NCI-H2196 treated with DMSO at 0.1 percent for 48 hours (cell line): ENCODE data around the gene TTLL12.
A peak's percentile ranks its signal among the peaks of the same experiment; 100 is the strongest.

ENCODE experiments used
- DNase-seq: peaks from one replicate; lab custom pipeline; 2025; ENCODE audit not compliant: unreplicated experiment; lab: John Stamatoyannopoulos, UW

The TTLL12 gene

GRCh38 chr22:43186272-43187170 is at the start of gene TTLL12:
Gene TTLL12, minus strand, starts transcription at chr22:43187134. Its CDS starts 65 bp downstream, at chr22:43187069.
- DNase-seq, result peak; percentile 23

GRCh38 chr22:43235445-43236409 is 48.8 kb upstream of the TTLL12 start:
- no peak for DNase-seq

DNA sequence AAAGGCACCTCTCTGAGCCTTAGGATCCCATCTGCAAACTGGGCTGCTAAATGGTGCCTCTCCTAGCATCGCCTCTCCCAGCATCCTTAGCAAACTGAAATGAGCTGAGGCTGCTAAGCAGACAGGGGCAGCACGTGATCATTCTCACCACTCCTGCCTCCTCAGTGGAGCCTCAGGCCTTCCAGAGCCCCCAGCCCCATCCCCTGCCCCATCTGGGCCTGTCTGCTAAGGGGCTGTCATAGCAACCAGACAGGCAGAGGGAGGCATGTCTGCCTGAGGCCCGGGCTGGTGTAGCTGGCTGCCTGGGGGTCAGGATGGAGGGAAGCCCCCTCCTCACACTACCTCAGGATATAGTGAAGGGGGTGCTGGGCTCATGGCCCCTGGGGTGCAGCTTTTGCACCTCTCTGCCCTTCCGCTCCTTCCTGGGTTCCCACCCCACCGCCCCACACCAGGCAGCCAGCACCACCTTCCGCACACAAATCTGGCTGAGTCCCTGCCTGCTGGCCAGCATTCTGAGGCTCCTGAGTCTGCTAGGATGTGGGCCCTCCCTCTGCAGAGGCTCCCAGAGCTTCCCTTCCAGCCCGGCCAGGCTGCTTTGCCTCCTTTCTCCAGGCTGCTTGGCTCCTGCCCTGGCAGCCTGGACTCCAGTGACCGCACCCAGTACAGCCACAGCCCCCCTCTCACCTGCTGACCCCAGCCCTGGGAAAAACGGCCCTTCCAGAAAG is 47.5 kb upstream of the TTLL12 start:
- no peak for DNase-seq

DNA sequence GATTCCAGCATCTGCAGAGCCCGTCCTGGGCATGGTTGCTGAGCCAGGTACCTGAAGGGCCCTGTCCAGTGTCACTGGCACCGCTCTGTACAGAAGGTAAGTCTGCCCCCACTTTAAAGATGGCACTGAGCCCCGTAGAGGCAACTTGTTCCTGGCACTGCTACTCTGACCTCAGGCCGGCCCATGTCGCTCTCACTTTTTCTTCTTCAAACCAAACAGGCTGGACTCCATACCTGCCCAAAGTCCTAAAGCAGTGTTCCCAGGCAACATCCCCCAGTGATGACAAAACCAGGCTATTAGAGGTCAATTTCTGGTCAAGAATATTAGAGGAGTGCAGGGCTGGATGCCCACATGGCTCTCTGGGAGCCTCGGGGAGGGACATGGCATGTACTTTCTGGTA is 46.6 kb upstream of the TTLL12 start:
- no peak for DNase-seq

- DNase-seq, result no peak
Observed at GRCh38 chr22:43232445-43232844, 45.5 kb upstream of the TTLL12 start.

DNA sequence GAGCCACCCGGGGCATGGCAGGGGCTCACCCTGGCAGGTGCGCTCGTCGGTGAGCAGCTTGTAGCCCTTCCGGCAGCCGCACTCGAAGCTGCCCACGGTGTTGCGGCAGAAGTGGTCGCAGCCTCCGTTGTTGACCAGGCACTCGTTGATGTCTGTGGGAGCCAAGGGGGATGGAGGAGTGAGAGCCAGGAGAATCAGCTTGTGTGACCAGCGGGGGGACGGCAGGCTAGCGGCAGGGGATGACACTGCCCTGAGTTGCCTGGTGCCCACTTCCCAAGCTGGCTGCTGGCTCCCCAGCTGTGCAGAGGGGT is 44.7 kb upstream of the TTLL12 start:
- no peak for DNase-seq

- DNase-seq, result peak; percentile 51
Observed at GRCh38 chr22:43230971-43231723, 44.2 kb upstream of the TTLL12 start.

GRCh38 chr22:43230571-43230970 is 43.6 kb upstream of the TTLL12 start:
- no peak for DNase-seq

- no peak for DNase-seq
Observed at GRCh38 chr22:43228863-43229262, 41.9 kb upstream of the TTLL12 start.

GRCh38 chr22:43228330-43228729 is 41.4 kb upstream of the TTLL12 start:
- DNase-seq, result no peak

- no peak for DNase-seq
Observed at GRCh38 chr22:43227239-43227630, 40.3 kb upstream of the TTLL12 start.

DNA sequence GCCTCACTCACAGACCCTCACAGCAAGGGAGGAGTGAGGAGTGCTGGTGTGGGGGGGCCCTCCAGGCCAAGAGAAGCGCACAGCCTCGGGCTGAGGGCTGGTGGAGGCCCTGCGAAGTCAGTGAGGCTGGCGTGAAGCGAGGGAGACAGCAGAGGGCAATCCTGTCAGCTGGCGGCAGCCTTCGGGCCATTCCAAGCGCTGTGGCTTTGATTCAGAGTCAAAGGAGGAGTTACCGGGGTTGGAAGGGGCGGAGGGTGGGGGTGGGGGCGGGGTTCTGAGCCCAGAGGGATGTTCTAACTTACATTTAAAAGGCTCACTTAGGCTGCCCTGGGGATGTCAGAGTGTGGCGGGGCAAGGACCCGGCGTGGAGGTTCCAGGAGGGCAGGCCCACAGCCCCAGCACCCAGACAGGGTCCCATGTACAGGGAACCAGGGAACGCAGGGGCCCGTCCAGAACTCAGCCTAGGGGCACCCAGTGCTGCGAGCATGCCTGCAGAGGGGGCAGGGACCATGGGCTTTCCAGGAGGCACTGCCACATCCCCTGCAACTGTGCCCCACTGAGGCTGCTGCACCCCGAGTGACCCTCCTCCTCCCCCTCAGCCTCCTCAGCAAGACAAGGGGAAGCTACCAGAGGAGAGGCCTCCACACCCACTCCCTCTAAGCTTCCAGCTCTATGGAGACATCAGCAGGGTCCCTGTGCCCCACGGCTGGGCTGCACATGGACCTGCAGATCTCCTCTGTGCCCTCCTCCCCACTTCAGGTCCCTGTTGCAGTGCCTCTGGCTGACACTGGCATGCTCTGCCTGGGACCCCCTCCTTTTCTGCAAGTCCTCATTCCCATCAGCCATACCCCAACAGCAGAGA is 39.7 kb upstream of the TTLL12 start:
- no peak for DNase-seq

DNA sequence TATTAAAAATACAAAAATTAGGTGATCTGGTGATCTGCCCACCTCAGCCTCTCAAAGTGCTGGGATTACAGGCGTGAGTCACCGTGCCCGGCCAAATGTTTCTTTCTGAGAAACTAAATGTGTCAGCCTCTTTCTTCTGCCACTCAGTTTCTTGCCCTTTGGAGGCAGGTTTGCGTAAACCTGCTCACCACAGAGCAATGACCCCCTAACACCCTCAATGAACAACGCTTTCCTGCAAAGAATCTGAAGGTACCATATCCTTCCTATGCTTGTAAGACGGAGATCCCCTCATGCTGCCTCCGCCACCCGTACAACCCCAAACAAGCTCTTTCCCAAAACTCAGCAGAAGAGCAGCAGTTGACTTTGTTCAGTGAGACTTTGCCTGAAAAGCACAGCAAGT is 38.7 kb upstream of the TTLL12 start:
- DNase-seq, result no peak

DNA sequence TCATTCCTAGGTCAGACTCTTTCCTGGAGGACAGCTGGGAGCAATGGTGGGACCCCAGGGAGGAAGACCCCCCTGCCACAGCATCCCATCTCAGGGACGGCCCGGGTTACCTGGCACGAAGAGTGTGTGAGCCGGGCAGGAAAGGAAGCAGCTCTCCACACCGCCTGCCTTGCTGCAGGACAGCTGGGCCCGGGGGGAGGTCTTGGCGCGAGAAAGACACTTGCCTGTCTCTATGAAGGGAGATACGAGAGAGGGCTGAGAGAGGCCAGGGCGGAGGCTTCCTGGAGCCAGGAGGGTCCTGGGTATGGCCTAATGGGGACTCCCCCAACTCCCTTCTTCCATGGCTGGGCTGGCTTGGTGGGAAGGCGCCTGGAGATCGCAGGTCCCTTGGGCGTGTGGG is 36.1 kb upstream of the TTLL12 start:
- DNase-seq, result no peak

DNA sequence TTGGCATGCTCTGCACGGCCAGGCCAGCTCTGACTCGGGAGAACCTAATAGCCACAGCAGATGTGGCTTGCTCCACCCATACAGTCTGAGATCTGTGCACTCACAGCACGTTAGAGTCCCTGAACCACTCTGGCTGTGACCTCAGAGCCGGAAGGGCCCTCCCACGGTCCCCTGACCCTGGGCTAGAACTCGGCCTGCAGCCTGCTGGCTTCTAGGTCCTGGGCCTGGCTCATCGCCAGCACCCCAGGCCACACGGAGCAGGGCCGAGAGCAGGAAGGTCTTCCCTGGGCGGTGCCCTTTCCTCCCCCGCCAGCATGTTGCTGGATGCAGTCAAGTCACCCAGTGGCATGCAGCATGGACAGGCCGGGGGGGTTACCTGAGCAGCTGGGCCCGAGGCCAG is 35.3 kb upstream of the TTLL12 start:
- DNase-seq, result no peak

DNA sequence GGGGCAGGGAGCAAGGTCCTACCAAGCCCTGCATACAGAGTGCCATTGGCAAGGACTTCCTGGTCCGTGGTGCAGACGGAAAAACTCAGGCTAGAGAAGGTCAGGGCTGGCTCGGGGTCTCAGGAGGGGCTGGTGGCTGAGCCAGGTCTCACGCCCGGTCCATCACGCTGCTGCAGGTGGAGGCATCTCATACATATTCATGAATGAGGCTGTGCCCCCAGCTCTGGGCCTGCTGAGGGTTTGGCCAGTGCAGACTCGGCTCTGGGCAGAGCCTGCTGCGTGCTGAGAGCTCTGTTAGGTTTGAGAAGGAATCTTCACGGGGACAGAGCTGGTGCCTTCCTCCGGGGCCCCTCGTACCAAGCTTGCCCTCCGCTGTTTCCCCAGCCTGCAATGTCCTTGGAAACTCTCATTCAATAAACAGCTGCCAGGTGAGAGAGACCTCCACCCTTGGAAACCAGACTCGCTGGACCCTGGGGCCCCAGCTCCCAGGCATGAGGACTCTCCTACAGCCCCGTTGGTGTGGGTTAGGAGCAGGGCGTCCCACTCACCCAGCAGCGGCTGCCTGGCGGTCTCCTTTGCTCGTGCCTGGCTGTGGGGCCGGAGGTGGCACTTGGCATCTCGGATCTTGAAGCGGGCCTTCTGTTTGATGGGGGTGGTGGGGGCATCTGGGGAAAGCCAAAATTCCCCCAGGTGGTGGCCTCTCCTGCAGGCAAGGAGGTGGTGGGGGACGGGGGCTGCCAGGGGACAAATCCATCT is 33.9 kb upstream of the TTLL12 start:
- no peak for DNase-seq

GRCh38 chr22:43218786-43219185 is 31.9 kb upstream of the TTLL12 start:
- no peak for DNase-seq

DNA sequence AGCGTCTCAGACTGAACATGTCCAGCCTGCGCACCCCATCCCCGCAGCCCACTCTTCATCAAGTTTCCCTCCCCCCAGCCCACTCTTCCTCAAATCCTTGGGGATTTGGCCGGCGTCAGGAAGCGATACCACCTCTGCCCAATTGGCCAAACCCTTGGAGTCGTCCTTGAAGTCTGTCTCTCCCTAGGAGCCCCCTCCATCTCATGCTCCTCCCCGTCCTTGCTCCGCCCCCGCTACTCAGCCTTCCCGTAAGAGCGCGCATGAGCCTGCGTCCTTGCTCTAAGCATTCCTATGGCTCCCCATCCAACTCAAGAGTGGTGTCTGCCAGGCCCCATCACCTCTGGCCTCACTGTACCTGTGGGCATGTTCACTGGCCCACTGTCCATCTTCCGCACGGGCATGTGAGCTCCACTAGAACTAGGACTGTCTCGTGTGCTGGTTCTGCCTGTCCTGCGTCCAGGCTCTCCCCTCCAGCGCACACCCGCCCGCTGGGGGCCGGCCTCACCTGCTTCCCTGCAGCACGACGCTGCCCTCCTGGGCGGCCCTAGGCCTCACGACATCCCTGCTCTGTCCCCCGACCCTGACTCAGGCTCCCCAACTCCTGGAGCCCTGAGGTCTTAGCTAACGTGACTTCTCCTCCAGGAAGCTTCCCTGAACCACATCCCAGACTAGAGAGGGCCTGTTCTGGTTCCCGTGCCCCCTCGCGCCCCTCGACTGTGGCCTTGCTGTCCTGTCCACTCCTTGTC is 30.5 kb upstream of the TTLL12 start:
- DNase-seq, result no peak
